Gastrocnemius medialis (tissue), 4 donors: ENCODE results near the gene MYZAP.

Experiments used
- POLR2A ChIP-seq, 2 donors: fragments of 450-650 bp; IDR thresholded peaks; one replicate each; pipeline ENCODE4 v1.6.1; 2017; ENCODE audit warnings: antibody characterized with exemption in 2 of 2, mild to moderate bottlenecking in 2 of 2, moderate library complexity in 2 of 2
- TF ChIP-seq, protein P1 (sequence below), 5 experiments: fragments of 450-650 bp in 3 of 5; fragments of 200-600 bp in 2 of 5; sonication (generic) in 2 of 5; IDR thresholded peaks in 4 of 5; conservative IDR thresholded peaks in 1 of 5; 1 replicate in 4 of 5; 2 replicates in 1 of 5; pipeline ENCODE4 v1.5.1; 2016 to 2019; ENCODE audit warnings: antibody characterized with exemption in 5 of 5, mild to moderate bottlenecking in 3 of 5, moderate library complexity in 3 of 5

DNA sequence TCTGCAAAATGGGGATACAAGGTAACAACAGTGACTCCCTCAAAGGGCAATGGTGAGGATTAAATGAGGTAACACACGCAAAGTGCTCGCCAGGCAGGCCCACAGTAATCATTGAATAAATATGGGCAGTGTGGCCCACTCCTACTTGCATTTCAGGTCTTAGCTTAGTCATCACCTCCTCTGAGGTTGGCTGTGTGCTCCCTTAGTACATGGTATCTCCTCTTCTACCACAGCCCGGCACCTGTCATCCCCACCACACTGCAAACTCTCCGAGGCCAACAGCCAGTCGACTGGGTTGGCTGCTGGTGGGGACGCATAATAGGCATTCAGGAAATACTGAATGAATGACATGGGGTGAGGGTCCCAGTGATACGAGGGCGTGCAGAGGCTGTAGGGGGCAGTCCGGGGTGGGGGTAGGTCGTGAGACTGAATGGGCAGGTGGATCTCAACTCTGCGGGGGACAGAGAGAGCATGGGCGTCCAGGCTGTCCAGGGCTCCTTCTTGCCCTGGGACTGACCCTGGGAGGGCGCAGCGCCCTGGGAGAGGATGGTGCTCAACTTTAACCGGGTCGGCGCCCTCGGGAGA lies 375 bp upstream of the MYZAP start:
- TF ChIP-seq, protein P1, sequence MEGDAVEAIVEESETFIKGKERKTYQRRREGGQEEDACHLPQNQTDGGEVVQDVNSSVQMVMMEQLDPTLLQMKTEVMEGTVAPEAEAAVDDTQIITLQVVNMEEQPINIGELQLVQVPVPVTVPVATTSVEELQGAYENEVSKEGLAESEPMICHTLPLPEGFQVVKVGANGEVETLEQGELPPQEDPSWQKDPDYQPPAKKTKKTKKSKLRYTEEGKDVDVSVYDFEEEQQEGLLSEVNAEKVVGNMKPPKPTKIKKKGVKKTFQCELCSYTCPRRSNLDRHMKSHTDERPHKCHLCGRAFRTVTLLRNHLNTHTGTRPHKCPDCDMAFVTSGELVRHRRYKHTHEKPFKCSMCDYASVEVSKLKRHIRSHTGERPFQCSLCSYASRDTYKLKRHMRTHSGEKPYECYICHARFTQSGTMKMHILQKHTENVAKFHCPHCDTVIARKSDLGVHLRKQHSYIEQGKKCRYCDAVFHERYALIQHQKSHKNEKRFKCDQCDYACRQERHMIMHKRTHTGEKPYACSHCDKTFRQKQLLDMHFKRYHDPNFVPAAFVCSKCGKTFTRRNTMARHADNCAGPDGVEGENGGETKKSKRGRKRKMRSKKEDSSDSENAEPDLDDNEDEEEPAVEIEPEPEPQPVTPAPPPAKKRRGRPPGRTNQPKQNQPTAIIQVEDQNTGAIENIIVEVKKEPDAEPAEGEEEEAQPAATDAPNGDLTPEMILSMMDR (IDR thresholded peaks at IDR 0.05 in 4 of 5, conservative IDR thresholded peaks at IDR 0.05 in 1 of 5) = no peak
- TF ChIP-seq POLR2A (IDR thresholded peaks at IDR 0.05) = no peak
